ENCODE data around the gene TMEM128. TPM values are rescaled to one million over a fixed set of nuclear protein-coding genes. Genes with fewer than 3 reads are reported as not detected.
"Not testable (repeated sequence)": the region's sequence is repeated elsewhere in the genome, so short reads cannot be mapped to it uniquely, and the experiment has no call there.

The TMEM128 gene
- total RNA-seq, 4 donors from 2014 or later, result 12.5 to 20.4 (median 17.8) TPM

DNA sequence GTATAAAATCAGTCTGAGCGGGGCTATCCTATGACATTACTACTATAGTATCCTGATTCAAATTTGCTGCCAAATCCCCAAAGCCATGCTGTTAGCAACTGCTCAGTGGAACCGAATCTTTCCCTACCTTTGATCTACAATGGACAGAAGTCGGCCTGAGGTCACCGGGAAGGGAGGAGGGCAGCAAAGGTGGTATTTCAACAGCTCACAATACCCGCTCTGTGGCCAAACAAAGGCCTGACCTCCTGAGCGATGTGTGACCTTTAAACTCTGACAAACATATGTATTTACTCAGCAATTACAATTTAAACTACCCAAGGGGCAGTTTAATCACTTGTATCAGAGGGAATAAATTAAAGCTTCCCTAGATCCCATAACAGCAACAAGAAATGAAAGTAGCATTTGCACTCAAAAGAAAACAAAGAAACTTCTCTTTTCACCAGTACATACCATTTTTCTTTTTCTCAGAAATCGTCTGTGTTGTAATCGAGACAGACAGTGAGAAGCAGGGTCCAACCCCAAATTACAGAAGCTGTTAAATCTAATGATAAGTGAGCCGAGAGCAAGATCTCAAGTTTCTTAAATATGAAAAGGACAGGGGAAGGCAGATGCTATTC, 11.6 kb upstream of the TMEM128 start:
- Histone ChIP-seq H3K27me3 (peaks cover 12% of the 10 kb centered on the region), H3K9me3 (no peaks in the 10 kb centered on the region)

DNA sequence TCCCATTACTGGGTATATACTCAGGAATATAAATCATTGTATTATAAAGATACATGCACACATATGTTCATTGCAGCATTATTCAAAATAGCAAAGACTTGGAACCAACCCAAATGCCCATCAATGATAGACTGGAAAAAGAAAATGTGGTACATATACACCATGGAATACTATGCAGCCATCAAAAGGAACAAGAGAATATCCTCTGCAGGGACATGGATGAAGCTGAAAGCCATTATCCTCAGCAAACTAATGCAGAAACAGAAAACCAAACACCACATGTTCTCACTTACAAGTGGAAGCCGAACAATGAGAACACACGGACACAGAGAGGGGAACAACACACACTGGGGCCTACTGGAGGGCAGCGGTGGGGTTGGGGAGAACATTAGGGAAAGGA, 9.7 kb upstream of the TMEM128 start:
- not testable (repeated sequence) for ATAC-seq, H3K4me3 ChIP-seq, H3K36me3 ChIP-seq, H3K9me3 ChIP-seq, H3K27ac ChIP-seq, H3K4me1 ChIP-seq
- peaks cover 16% of the 10 kb centered on the region for H3K27me3 ChIP-seq
- WGBS, 2 donors (ENCODE audit: low coverage in 1 of 2), result 86 to 95% methylated on average over 2 to 3 of the region's 3 CpGs

More for the DNA sequence above, 11.6 kb upstream of the TMEM128 start:
- TF ChIP-seq, protein P1, sequence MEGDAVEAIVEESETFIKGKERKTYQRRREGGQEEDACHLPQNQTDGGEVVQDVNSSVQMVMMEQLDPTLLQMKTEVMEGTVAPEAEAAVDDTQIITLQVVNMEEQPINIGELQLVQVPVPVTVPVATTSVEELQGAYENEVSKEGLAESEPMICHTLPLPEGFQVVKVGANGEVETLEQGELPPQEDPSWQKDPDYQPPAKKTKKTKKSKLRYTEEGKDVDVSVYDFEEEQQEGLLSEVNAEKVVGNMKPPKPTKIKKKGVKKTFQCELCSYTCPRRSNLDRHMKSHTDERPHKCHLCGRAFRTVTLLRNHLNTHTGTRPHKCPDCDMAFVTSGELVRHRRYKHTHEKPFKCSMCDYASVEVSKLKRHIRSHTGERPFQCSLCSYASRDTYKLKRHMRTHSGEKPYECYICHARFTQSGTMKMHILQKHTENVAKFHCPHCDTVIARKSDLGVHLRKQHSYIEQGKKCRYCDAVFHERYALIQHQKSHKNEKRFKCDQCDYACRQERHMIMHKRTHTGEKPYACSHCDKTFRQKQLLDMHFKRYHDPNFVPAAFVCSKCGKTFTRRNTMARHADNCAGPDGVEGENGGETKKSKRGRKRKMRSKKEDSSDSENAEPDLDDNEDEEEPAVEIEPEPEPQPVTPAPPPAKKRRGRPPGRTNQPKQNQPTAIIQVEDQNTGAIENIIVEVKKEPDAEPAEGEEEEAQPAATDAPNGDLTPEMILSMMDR (IDR thresholded peaks at IDR 0.05), result no peak
- no peak for TF ChIP-seq POLR2AphosphoS5 (IDR thresholded peaks at IDR 0.05)
- no peak for TF ChIP-seq EP300 (IDR thresholded peaks at IDR 0.05)
- no peak for TF ChIP-seq POLR2A (IDR thresholded peaks at IDR 0.05)
- Histone ChIP-seq H3K27ac (no peak overlapping the region), H3K4me3 (no peak overlapping the region), H3K4me1 (peaks cover 0 to 8% (median 0%) of the 10 kb centered on the region in 3 donors), H3K36me3 (no peaks in the 10 kb centered on the region)
- ATAC-seq, result no peak
- 32 to 50% methylated on average over 5 to 8 of the region's 9 CpGs for WGBS, 2 donors (ENCODE audit: low coverage in 1 of 2)

DNA sequence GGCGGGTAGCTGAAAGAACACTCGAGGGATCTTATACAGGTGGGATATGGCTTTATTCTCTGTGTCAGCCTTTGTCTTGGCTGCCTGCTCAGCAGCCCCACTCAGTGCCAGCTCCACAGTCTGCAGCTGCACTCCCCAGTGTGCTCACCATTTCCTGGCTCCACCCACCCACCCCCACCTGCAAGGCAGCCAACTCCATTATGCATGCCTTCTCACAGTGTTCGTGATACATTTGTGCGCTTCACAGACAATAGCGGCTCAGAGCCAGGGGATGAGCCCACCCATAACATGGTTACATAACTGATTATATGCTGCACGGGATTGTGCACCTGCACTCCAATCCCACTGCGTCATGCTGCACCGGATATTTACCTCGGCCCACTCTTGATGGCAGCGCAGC, 8.8 kb upstream of the TMEM128 start:
- Histone ChIP-seq H3K4me1 (peaks cover 0 to 8% (median 0%) of the 10 kb centered on the region in 3 donors), H3K9me3 (no peaks in the 10 kb centered on the region), H3K4me3 (no peak overlapping the region), H3K27me3 (peaks cover 16% of the 10 kb centered on the region), H3K27ac (no peak overlapping the region), H3K36me3 (no peaks in the 10 kb centered on the region)
- 69 to 72% methylated on average over 5 to 6 of the region's 10 CpGs for WGBS, 2 donors (ENCODE audit: low coverage in 1 of 2)
- TF ChIP-seq POLR2AphosphoS5 (IDR thresholded peaks at IDR 0.05) (no peak), POLR2A (IDR thresholded peaks at IDR 0.05) (no peak), EP300 (IDR thresholded peaks at IDR 0.05) (no peak)
- TF ChIP-seq, protein P1 (IDR thresholded peaks at IDR 0.05), result no peak
- ATAC-seq, result peak; percentile 72

DNA sequence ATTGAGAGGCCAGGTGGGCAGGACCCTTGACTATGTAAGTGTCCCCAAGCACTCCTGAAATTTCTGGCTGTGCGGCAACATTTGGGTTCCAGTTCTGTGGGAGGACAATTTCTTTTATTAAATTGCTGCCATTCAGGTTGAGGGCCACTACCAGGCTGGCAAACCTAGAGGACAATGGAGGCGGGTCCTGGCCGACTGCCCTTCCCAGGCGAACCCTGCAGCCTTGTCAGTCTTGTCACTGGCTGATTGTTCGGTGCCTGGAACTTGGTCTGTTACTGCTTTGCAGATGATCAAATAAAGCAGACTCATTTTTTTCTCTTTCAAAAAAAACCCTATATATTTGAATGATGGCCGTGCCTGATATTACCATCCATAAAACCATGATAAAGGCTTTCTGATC, 6.6 kb upstream of the TMEM128 start:
- no peak for ATAC-seq
- no peaks in the 10 kb centered on the region for H3K36me3 ChIP-seq
- no peak overlapping the region for H3K4me3 ChIP-seq
- peaks cover 16% of the 10 kb centered on the region for H3K27me3 ChIP-seq
- H3K9me3 ChIP-seq, result no peaks in the 10 kb centered on the region
- 70 to 73% methylated on average over 5 to 6 of the region's 6 CpGs for WGBS, 2 donors (ENCODE audit: low coverage in 1 of 2)
- no peak overlapping the region for H3K27ac ChIP-seq
- no peak for TF ChIP-seq EP300 (IDR thresholded peaks at IDR 0.05)
- no peak for TF ChIP-seq POLR2A (IDR thresholded peaks at IDR 0.05)
- TF ChIP-seq, protein P1 (IDR thresholded peaks at IDR 0.05), result no peak
- no peak for TF ChIP-seq POLR2AphosphoS5 (IDR thresholded peaks at IDR 0.05)
- H3K4me1 ChIP-seq, result peaks cover 0 to 4% (median 0%) of the 10 kb centered on the region in 3 donors

DNA sequence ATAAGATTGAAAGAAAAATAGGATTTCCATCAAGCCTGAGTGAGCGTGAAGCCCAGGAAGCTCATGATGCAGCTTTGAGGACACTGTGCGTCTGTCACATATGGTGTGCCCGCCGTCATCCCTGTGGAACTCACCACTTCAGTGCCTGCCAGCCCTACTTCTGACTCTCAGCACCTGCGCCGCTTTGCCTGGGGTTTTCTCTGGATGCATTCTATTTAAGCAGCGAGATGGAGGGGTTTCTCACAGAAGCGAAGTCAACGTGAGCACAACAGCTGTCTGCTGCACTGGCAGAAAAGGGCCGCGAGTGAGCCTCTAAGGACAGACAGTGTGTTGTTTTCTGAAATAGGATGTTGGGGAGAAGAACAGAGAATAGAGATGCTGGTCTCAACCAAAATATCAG, 6.2 kb upstream of the TMEM128 start:
- H3K36me3 ChIP-seq, result no peaks in the 10 kb centered on the region
- peaks cover 16% of the 10 kb centered on the region for H3K27me3 ChIP-seq
- 84% methylated on average over 11 of the region's 11 CpGs; no CpG with 5 or more reads in 1 of the 2 donors for WGBS, 2 donors (ENCODE audit: low coverage in 1 of 2)
- TF ChIP-seq POLR2A (IDR thresholded peaks at IDR 0.05) (no peak), EP300 (IDR thresholded peaks at IDR 0.05) (no peak), POLR2AphosphoS5 (IDR thresholded peaks at IDR 0.05) (no peak)
- TF ChIP-seq, protein P1 (IDR thresholded peaks at IDR 0.05), result no peak
- ATAC-seq, result no peak
- H3K4me3 ChIP-seq, result no peak overlapping the region
- H3K27ac ChIP-seq, result no peak overlapping the region
- peaks cover 0 to 3% (median 1%) of the 10 kb centered on the region in 3 donors for H3K4me1 ChIP-seq
- H3K9me3 ChIP-seq, result no peaks in the 10 kb centered on the region

All from gastroesophageal sphincter (tissue), 4 donors.